AG04449 (cell line): ENCODE results near the gene FANCE.

Source experiments
- CTCF ChIA-PET: fragments of 350-600 bp; formaldehyde crosslinking; extraction: SDS; loops from one replicate; lab custom pipeline; 2021; ENCODE audit warnings: antibody characterized with exemption; lab: Yijun Ruan, JAX
- POLR2A ChIA-PET: fragments of 400-600, 350-600 bp; formaldehyde crosslinking; extraction: SDS; loops from one replicate; lab custom pipeline; 2020; ENCODE audit warnings: antibody characterized with exemption, inconsistent platforms; lab: Yijun Ruan, JAX
- DNase-seq: peaks from one replicate; pipeline ENCODE4 v3.0.0-alpha.2; 2010; ENCODE audit warnings: low read depth, low spot score
- H3K4me3 ChIP-seq: 2 replicates; pipeline ENCODE4 v1.5.1; 2011; ENCODE audit warnings: low read depth, mild to moderate bottlenecking, control low read depth, low read length
- TF ChIP-seq, protein P1 (sequence below): IDR thresholded peaks from one replicate; pipeline ENCODE4 v1.5.1; 2011; ENCODE audit warnings: mild to moderate bottlenecking, moderate library complexity, low read length, control low read depth, inconsistent platforms; ENCODE audit not compliant: insufficient read depth; ENCODE audit errors: missing control alignments

The FANCE gene

DNA sequence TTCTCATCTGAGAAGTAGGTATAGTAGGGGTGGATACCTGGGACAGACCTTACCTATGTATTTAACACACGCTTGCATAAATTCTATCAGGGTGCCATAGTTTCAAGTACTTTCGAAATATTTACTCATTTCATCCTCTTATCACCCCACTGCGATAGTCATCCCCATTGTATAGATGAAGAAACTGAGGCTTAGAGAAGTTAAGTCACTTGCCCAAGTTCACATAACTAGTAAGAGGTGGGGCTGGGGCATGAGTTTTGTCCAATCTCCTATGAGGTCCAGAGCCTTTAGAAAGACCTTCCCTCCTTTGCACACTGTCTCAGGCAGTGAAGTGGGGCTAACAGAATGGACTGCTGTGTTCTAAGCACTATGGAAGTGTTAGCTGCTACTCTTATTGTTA is 54.4 kb downstream of the FANCE start:
- DNase-seq, result no peak
- CTCF ChIA-PET, result interaction anchor here (1.0 to 5.7 kb wide), 2 partner anchors 14 to 230 kb away, joined by 3 to 40 read pairs; partner anchors contain the start of gene ARMC12
- H3K4me3 ChIP-seq, result no peak overlapping the region
- TF ChIP-seq, protein P1, sequence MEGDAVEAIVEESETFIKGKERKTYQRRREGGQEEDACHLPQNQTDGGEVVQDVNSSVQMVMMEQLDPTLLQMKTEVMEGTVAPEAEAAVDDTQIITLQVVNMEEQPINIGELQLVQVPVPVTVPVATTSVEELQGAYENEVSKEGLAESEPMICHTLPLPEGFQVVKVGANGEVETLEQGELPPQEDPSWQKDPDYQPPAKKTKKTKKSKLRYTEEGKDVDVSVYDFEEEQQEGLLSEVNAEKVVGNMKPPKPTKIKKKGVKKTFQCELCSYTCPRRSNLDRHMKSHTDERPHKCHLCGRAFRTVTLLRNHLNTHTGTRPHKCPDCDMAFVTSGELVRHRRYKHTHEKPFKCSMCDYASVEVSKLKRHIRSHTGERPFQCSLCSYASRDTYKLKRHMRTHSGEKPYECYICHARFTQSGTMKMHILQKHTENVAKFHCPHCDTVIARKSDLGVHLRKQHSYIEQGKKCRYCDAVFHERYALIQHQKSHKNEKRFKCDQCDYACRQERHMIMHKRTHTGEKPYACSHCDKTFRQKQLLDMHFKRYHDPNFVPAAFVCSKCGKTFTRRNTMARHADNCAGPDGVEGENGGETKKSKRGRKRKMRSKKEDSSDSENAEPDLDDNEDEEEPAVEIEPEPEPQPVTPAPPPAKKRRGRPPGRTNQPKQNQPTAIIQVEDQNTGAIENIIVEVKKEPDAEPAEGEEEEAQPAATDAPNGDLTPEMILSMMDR, result no peak
- POLR2A ChIA-PET, result interaction anchor here (1.8 kb wide), 1 partner anchor 9 kb away, joined by 5 read pairs; no protein-coding TSS in a partner anchor

GRCh38 chr6:35507221-35507620 is 55.1 kb downstream of the FANCE start:
- CTCF ChIA-PET, result interaction anchor here (1.0 to 5.7 kb wide), 3 partner anchors 10 to 45 kb away, joined by 3 to 40 read pairs (median 7); partner anchors contain the start of gene TEAD3
- TF ChIP-seq, protein P1, result no peak
- POLR2A ChIA-PET, result interaction anchor here (1.8 kb wide), 1 partner anchor 9 kb away, joined by 5 read pairs; no protein-coding TSS in a partner anchor
- no peak overlapping the region for H3K4me3 ChIP-seq
- DNase-seq, result no peak

DNA sequence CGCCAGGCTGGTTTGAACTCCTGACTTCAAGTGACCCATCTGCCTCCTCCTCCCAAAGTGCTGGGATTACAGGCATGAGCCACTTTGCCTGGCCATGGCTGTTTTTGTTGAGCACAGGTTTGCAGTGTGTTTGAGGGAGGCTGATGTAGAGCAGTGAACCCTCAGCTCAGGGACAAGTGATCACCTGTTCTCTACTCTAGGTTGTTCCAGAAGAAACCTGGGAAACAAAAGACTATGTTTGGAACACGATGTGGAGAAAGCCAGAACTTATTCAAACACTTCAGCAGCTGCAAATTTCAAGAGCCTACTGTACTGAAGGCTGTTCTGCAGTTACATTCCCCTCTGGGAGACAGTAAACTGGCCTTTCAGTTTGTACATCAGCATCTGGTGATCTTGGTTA is 55.9 kb downstream of the FANCE start:
- TF ChIP-seq, protein P1, result no peak
- no peak for DNase-seq
- ChIA-PET CTCF (interaction anchor here (0.6 to 5.7 kb wide), 5 partner anchors 9 to 228 kb away, joined by 3 to 40 read pairs (median 6); partner anchors contain the start of gene TEAD3), POLR2A (interaction anchor here (1.8 kb wide), 1 partner anchor 10 kb away, joined by 5 read pairs; no protein-coding TSS in a partner anchor)
- H3K4me3 ChIP-seq, result no peak overlapping the region

GRCh38 chr6:35508542-35508941 is 56.4 kb downstream of the FANCE start:
- no peak overlapping the region for H3K4me3 ChIP-seq
- CTCF ChIA-PET, result interaction anchor here (0.6 to 5.7 kb wide), 4 partner anchors 9 to 228 kb away, joined by 3 to 40 read pairs (median 6); partner anchors contain the start of gene TEAD3
- DNase-seq, result no peak
- TF ChIP-seq, protein P1, result no peak
- POLR2A ChIA-PET, result interaction anchor here (1.8 kb wide), 1 partner anchor 11 kb away, joined by 5 read pairs; no protein-coding TSS in a partner anchor

DNA sequence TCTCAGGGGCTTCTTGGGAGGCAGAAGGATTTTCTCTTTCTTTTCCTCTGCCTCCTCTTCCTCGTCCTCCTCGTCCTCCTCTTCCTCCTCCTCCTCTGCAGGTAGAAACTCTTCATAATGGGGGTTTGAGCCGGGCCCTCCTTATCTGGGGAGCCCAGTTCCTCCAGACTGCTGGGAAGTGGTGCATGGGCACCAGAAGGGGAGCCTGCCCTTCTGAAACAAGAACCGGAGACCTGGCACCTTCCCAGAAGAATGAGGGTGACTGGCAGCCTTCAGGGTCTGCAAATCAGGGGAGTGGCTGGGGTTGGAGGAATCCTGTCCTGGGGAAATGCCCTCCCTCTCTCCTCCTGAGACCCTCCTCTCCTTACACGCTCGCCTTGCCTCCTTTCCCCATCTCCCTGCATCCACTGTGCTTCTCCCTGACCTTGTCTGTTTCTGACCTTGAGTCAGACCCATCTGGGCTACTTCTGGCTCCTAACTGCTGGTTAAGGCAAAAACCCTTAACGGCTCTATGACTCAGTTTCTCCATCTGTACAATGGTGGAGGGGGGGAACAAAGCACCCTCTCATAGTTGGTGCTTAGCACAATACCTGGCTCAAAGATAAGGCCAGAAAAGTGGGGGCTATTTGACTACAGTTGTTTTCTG is 58.9 kb downstream of the FANCE start:
- POLR2A ChIA-PET, result no interaction called here
- CTCF ChIA-PET, result interaction anchor here (1.7 to 5.7 kb wide), 2 partner anchors 10 to 228 kb away, joined by 7 to 40 read pairs; no protein-coding TSS in a partner anchor
- no peak for DNase-seq
- TF ChIP-seq, protein P1, result no peak
- no peak overlapping the region for H3K4me3 ChIP-seq

- ChIA-PET CTCF (interaction anchor here (5.7 kb wide), 1 partner anchor 9 kb away, joined by 40 read pairs; no protein-coding TSS in a partner anchor), POLR2A (no interaction called here)
- DNase-seq, result no peak
- TF ChIP-seq, protein P1, result no peak
- no peak overlapping the region for H3K4me3 ChIP-seq
Observed at GRCh38 chr6:35511562-35511941, 59.4 kb downstream of the FANCE start.
